ENCODE data around the gene C2CD2. TPM values are rescaled to one million over a fixed set of nuclear protein-coding genes. Genes with fewer than 3 reads are reported as not detected.
A peak's percentile ranks its signal among the peaks of the same experiment; 100 is the strongest.

C2CD2 gene
- total and polyA plus RNA-seq, 10 of the 15 experiments (the other 5 are each of a cell fraction or from before 2014, with no cell fraction given): 2.2 to 30.9 (median 9.9) TPM

DNA sequence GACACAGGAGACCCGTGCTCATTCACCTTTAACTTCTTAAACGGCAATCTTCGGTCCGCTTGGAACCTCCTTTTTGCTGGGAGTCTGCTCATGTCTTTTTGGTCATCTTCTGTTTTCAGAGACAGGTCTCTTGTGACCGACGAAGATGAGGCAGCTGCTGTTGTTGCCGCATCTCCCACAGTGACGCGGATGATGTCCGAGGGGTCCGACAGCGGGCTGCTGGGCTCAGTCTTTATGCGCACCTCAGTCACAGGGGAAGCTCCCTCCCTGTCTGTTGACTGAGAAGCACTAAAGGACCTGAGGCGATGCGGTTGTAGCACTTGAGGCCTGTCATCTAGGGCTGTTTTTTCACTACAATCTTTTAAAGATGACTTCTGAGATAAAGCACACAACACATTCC is 38.8 kb upstream of the C2CD2 start:
- 0 out of 2 replicates have a peak, but pooled peaks have one; percentile 7 for TF ChIP-seq POLR2A (IDR thresholded peaks at IDR 0.05; ENCODE audit: low read depth, low read length)
- no peak for TF ChIP-seq STAT3 (IDR thresholded peaks at IDR 0.05; ENCODE audit: low read depth, low read length)
- TF ChIP-seq EED (IDR thresholded peaks at IDR 0.05; ENCODE audit: low read depth): no peak
- TF ChIP-seq, protein P1, sequence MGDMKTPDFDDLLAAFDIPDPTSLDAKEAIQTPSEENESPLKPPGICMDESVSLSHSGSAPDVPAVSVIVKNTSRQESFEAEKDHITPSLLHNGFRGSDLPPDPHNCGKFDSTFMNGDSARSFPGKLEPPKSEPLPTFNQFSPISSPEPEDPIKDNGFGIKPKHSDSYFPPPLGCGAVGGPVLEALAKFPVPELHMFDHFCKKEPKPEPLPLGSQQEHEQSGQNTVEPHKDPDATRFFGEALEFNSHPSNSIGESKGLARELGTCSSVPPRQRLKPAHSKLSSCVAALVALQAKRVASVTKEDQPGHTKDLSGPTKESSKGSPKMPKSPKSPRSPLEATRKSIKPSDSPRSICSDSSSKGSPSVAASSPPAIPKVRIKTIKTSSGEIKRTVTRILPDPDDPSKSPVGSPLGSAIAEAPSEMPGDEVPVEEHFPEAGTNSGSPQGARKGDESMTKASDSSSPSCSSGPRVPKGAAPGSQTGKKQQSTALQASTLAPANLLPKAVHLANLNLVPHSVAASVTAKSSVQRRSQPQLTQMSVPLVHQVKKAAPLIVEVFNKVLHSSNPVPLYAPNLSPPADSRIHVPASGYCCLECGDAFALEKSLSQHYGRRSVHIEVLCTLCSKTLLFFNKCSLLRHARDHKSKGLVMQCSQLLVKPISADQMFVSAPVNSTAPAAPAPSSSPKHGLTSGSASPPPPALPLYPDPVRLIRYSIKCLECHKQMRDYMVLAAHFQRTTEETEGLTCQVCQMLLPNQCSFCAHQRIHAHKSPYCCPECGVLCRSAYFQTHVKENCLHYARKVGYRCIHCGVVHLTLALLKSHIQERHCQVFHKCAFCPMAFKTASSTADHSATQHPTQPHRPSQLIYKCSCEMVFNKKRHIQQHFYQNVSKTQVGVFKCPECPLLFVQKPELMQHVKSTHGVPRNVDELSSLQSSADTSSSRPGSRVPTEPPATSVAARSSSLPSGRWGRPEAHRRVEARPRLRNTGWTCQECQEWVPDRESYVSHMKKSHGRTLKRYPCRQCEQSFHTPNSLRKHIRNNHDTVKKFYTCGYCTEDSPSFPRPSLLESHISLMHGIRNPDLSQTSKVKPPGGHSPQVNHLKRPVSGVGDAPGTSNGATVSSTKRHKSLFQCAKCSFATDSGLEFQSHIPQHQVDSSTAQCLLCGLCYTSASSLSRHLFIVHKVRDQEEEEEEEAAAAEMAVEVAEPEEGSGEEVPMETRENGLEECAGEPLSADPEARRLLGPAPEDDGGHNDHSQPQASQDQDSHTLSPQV (IDR thresholded peaks at IDR 0.05): no peak
- TF ChIP-seq, protein P2, sequence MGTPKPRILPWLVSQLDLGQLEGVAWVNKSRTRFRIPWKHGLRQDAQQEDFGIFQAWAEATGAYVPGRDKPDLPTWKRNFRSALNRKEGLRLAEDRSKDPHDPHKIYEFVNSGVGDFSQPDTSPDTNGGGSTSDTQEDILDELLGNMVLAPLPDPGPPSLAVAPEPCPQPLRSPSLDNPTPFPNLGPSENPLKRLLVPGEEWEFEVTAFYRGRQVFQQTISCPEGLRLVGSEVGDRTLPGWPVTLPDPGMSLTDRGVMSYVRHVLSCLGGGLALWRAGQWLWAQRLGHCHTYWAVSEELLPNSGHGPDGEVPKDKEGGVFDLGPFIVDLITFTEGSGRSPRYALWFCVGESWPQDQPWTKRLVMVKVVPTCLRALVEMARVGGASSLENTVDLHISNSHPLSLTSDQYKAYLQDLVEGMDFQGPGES (IDR thresholded peaks at IDR 0.05): no peak
- no peak for TF ChIP-seq SMC3 (IDR thresholded peaks at IDR 0.05; ENCODE audit: borderline replicate concordance, low read length)
- DNase-seq (ENCODE audit: low read depth, low spot score) (no peak), ATAC-seq (no peak), FAIRE-seq (no peak)
- Histone ChIP-seq H3K36me3 (ENCODE audit: control insufficient read depth in 2 of 2, insufficient read depth in 2 of 2, low read length in 1 of 2) (peaks cover 8 to 44% of the 10 kb centered on the region in 2 experiments), H2AFZ (ENCODE audit: control insufficient read depth, low read depth, low read length) (no peak overlapping the region), H3K4me3 (no peak overlapping the region), H3K9me3 (replicated peaks; ENCODE audit: control insufficient read depth, insufficient read depth, low read length) (peaks cover 14% of the 10 kb centered on the region; the same call in 2 of the 3 replicates), H3K4me1 (ENCODE audit: control insufficient read depth, insufficient read depth, low read length) (no peaks in the 10 kb centered on the region), H3K79me2 (ENCODE audit: control insufficient read depth, insufficient read depth, low read length) (no peaks in the 10 kb centered on the region; the same call in 1 of the 2 replicates), H3K9ac (ENCODE audit: control insufficient read depth, insufficient read depth, low read length) (no peak overlapping the region), H3K27me3 (replicated peaks in 1 of 2; ENCODE audit: control insufficient read depth in 2 of 2, insufficient read depth in 2 of 2, low read length in 1 of 2) (no peaks in the 10 kb centered on the region), H3K27ac (ENCODE audit: control insufficient read depth, insufficient read depth) (no peak overlapping the region), H4K20me1 (ENCODE audit: control insufficient read depth, insufficient read depth) (no peaks in the 10 kb centered on the region), H3K4me2 (ENCODE audit: control insufficient read depth, insufficient read depth) (no peak overlapping the region)
- ChIA-PET POLR2A (no interaction called here), CTCF (no interaction called here), SMC1A (ENCODE audit: uncharacterized antibody, unreplicated experiment) (interaction anchor here (1.0 to 1.2 kb wide), 2 partner anchors 12 to 13 kb away, joined by 3 to 5 read pairs; no protein-coding TSS in a partner anchor), RAD21 (ENCODE audit: unreplicated experiment) (no interaction called here)
- 98% methylated on average over 15 of the region's 15 CpGs for WGBS (ENCODE audit: insufficient coverage, insufficient replicate concordance, low lambda C conversion rate, missing lambda C conversion rate)
- intact Hi-C loops (cut with micrococcal nuclease; ENCODE audit: unreplicated experiment): no loop called here
- BruUV-seq (replicated peaks): no TSS peak
- in situ Hi-C loops (cut with MboI): no loop called here

Data from GM12878 (cell line).